Measurements from ENCODE around the gene MKRN2. TPM values are rescaled to one million over a fixed set of nuclear protein-coding genes. Genes with fewer than 3 reads are reported as not detected.
"Not testable (repeated sequence)": the region's sequence is repeated elsewhere in the genome, so short reads cannot be mapped to it uniquely, and the experiment has no call there.

The MKRN2 gene
- polyA plus RNA-seq, 10 donors, result 25.9 to 31.6 (median 29.4) TPM

GRCh38 chr3:12628813-12629212, 71.9 kb downstream of the MKRN2 start:
- no peak for DNase-seq

- DNase-seq, result no peak
Observed at GRCh38 chr3:12629560-12629959, 72.7 kb downstream of the MKRN2 start.

- no peak for DNase-seq
Observed at GRCh38 chr3:12630292-12630691, 73.4 kb downstream of the MKRN2 start.

GRCh38 chr3:12630843-12631242, 74.0 kb downstream of the MKRN2 start:
- DNase-seq, result not testable (repeated sequence)

- DNase-seq, result no peak
Observed at GRCh38 chr3:12632523-12632922, 75.6 kb downstream of the MKRN2 start.

GRCh38 chr3:12633108-12633507, 76.2 kb downstream of the MKRN2 start:
- no peak for DNase-seq

Other genes with a start within 250 kb of the MKRN2 start
- gene TSEN2, start 72.6 kb upstream of the MKRN2 start, polyA plus RNA-seq (ENCODE audit: insufficient read length in 10 of 10), result 10 to 100 TPM in 6 of 10 donors, 1 to 10 TPM in 4; 7.6 to 15.4 (median 11.0) TPM
- 1 to 10 TPM in 2 of 10 donors, under 1 TPM in 8; 0.20 to 1.2 (median 0.49) TPM for gene MKRN2OS, start 11.6 kb upstream of the MKRN2 start, polyA plus RNA-seq (ENCODE audit: insufficient read length in 10 of 10)
- gene RAF1, start 107.0 kb downstream of the MKRN2 start, polyA plus RNA-seq (ENCODE audit: insufficient read length in 10 of 10), result 100 to 1,000 TPM in 4 of 10 donors, 10 to 100 TPM in 6; 75.9 to 116 (median 94.7) TPM
- gene TMEM40, start 202.2 kb downstream of the MKRN2 start, polyA plus RNA-seq (ENCODE audit: insufficient read length in 10 of 10), result 10 to 100 TPM; 10.3 to 26.6 (median 18.5) TPM
- 10 to 100 TPM; 20.0 to 43.7 (median 40.0) TPM for gene CAND2, start 239.6 kb downstream of the MKRN2 start, polyA plus RNA-seq (ENCODE audit: insufficient read length in 10 of 10)

Measured in muscle of back (tissue), 11 donors.